ENCODE data around the gene ZSCAN32.

Gene ZSCAN32

GRCh38 chr16:3388325-3388724 lies 12.5 kb downstream of the ZSCAN32 start:
- peaks cover 42% of the 10 kb centered on the region for H3K36me3 Mint-ChIP-seq (ENCODE audit: insufficient read depth)
- no peak overlapping the region for H3K4me3 Mint-ChIP-seq
- ATAC-seq (replicated peaks) (no peak), DNase-seq (no peak)
- peaks cover 4 to 19% of the 10 kb centered on the region in 2 donors for H3K4me1 Mint-ChIP-seq (ENCODE audit: low read depth in 2 of 2)
- peaks cover 14 to 30% of the 10 kb centered on the region in 2 donors for H3K9me3 Mint-ChIP-seq
- H3K27ac Mint-ChIP-seq = no peak overlapping the region
- H3K27me3 Mint-ChIP-seq = no peaks in the 10 kb centered on the region

DNA sequence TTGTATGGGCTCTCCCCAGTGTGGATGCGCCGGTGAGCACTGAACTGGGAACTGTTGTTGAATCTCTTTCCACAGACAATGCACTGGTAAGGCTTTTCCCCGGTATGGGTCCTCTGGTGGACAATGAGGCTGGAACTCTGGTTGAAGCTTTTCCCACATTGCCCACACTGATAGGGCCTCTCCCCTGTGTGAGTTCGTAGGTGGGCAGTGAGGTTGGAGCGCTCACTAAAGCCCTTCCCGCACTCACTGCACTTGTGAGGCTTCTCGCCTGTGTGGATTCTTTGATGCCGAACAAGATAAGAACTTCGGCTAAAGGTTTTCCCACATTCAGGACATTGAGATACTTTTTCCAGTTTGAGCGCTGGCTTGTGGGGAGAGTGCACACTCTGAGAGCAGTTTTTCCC lies 17.8 kb downstream of the ZSCAN32 start:
- DNase-seq (no peak), ATAC-seq (replicated peaks) (no peak)
- Mint-ChIP-seq H3K27me3 (no peaks in the 10 kb centered on the region), H3K36me3 (ENCODE audit: insufficient read depth) (peaks cover 26% of the 10 kb centered on the region), H3K27ac (no peak overlapping the region), H3K4me3 (no peak overlapping the region), H3K4me1 (ENCODE audit: low read depth in 2 of 2) (peaks cover under 1 to 1% of the 10 kb centered on the region in 2 donors), H3K9me3 (peaks cover 20 to 33% of the 10 kb centered on the region in 2 donors)

- Mint-ChIP-seq H3K9me3 (peaks cover 22 to 46% of the 10 kb centered on the region in 2 donors), H3K36me3 (ENCODE audit: insufficient read depth) (no peaks in the 10 kb centered on the region), H3K27ac (no peak overlapping the region), H3K4me1 (ENCODE audit: low read depth in 2 of 2) (no peaks in the 10 kb centered on the region), H3K27me3 (no peaks in the 10 kb centered on the region), H3K4me3 (no peak overlapping the region)
- no peak for ATAC-seq (replicated peaks)
- no peak for DNase-seq
Observed at GRCh38 chr16:3377917-3378316, 22.9 kb downstream of the ZSCAN32 start.

- Mint-ChIP-seq H3K4me1 (ENCODE audit: low read depth in 2 of 2) (no peaks in the 10 kb centered on the region), H3K4me3 (no peak overlapping the region), H3K27me3 (no peaks in the 10 kb centered on the region), H3K9me3 (peaks cover 18 to 37% of the 10 kb centered on the region in 2 donors), H3K36me3 (ENCODE audit: insufficient read depth) (no peaks in the 10 kb centered on the region), H3K27ac (no peak overlapping the region)
- ATAC-seq (replicated peaks) (no peak), DNase-seq (no peak)
Observed at GRCh38 chr16:3375680-3376079, 25.1 kb downstream of the ZSCAN32 start.

- no peak for DNase-seq
- no peaks in the 10 kb centered on the region for H3K27me3 Mint-ChIP-seq
- no peak overlapping the region for H3K27ac Mint-ChIP-seq
- H3K4me1 Mint-ChIP-seq (ENCODE audit: low read depth in 2 of 2) = no peaks in the 10 kb centered on the region
- no peak for ATAC-seq (replicated peaks)
- peaks cover 9% of the 10 kb centered on the region for H3K36me3 Mint-ChIP-seq (ENCODE audit: insufficient read depth)
- peaks cover 1 to 6% of the 10 kb centered on the region in 2 donors for H3K9me3 Mint-ChIP-seq
- no peak overlapping the region for H3K4me3 Mint-ChIP-seq
Observed at GRCh38 chr16:3369073-3369472, 31.7 kb downstream of the ZSCAN32 start.

DNA sequence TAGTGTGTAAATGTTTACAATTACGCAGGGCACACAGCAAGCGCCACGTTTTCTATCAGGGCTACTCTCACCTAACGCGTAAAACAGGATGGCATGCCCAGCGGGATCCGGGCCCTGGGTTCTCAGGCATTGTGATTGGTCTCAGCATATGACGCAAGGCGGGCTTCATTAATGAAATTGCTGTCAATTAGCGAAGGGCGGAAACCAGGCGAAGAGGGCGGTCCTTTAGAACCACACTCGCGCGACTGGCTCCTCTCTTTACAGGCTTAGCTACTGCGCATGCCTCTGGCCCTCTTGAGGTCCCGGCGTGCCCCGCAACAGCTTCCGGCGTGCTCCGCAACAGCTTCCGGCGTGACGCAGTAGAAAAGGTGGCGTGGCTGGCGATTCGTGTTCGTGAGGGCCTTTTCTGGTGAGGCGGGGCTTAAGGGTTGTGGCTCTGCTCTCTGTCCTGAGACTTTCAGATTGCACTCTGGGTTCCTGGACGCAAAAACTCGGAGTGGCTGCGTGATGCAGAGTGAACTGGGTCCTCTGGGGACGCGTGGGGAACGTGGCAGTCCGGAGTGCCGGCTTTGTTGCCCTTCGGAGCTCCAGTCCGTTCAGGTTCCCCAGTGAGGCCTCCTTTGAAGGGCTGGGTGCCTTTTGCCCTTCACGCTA lies 35.9 kb downstream of the ZSCAN32 start:
- peaks cover 9% of the 10 kb centered on the region for H3K36me3 Mint-ChIP-seq (ENCODE audit: insufficient read depth)
- peak overlapping the region; percentile 70 to 72 for H3K4me3 Mint-ChIP-seq
- H3K9me3 Mint-ChIP-seq = peaks cover 2 to 9% of the 10 kb centered on the region in 2 donors
- peak; percentile 63 to 75 (median 65) for DNase-seq
- H3K27ac Mint-ChIP-seq = peak overlapping the region; percentile 58 to 63
- ATAC-seq (replicated peaks) = peak; percentile 94
- H3K4me1 Mint-ChIP-seq (ENCODE audit: low read depth in 2 of 2) = no peaks in the 10 kb centered on the region
- H3K27me3 Mint-ChIP-seq = peaks cover 18 to 22% of the 10 kb centered on the region in 2 donors

GRCh38 chr16:3363793-3364192 lies 37.0 kb downstream of the ZSCAN32 start:
- DNase-seq = no peak
- no peak for ATAC-seq (replicated peaks)
- H3K36me3 Mint-ChIP-seq (ENCODE audit: insufficient read depth) = peaks cover 9% of the 10 kb centered on the region
- H3K9me3 Mint-ChIP-seq = peaks cover 2 to 11% of the 10 kb centered on the region in 2 donors
- H3K4me3 Mint-ChIP-seq = peak overlapping the region in 1 of 2 donors; percentile 27
- H3K27ac Mint-ChIP-seq = no peak overlapping the region
- no peaks in the 10 kb centered on the region for H3K4me1 Mint-ChIP-seq (ENCODE audit: low read depth in 2 of 2)
- H3K27me3 Mint-ChIP-seq = peaks cover 24 to 32% of the 10 kb centered on the region in 2 donors

DNA sequence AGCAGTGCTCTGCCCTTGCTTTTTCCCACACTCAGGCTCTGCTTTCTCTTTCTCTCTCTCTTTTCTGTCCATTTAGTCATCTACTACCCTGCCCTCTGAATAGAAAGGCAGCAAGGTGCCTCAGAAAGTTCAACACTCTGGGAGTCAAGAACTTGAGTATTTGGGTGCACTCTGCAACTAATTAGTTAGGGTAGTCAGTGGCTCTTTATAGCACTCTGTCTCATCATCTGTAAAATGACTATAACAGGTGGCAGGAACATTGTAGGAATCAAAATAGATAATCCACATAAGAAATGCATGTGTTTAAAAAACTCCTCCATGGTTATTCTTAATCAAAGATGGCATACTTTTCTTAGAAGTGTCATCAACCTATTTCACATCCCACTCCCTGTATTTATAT lies 37.9 kb downstream of the ZSCAN32 start:
- Mint-ChIP-seq H3K4me1 (ENCODE audit: low read depth in 2 of 2) (no peaks in the 10 kb centered on the region), H3K4me3 (no peak overlapping the region), H3K36me3 (ENCODE audit: insufficient read depth) (peaks cover 9% of the 10 kb centered on the region), H3K9me3 (peaks cover 2 to 11% of the 10 kb centered on the region in 2 donors), H3K27me3 (peaks cover 24 to 34% of the 10 kb centered on the region in 2 donors), H3K27ac (no peak overlapping the region)
- no peak for DNase-seq
- ATAC-seq (replicated peaks) = no peak

GRCh38 chr16:3358871-3359270 lies 41.9 kb downstream of the ZSCAN32 start:
- DNase-seq (no peak), ATAC-seq (replicated peaks) (no peak)
- H3K9me3 Mint-ChIP-seq = peaks cover 2 to 11% of the 10 kb centered on the region in 2 donors
- no peaks in the 10 kb centered on the region for H3K4me1 Mint-ChIP-seq (ENCODE audit: low read depth in 2 of 2)
- H3K4me3 Mint-ChIP-seq = no peak overlapping the region
- H3K27ac Mint-ChIP-seq = no peak overlapping the region
- no peaks in the 10 kb centered on the region for H3K36me3 Mint-ChIP-seq (ENCODE audit: insufficient read depth)
- H3K27me3 Mint-ChIP-seq = peaks cover 40 to 50% of the 10 kb centered on the region in 2 donors

GRCh38 chr16:3356118-3356517 lies 44.7 kb downstream of the ZSCAN32 start:
- Mint-ChIP-seq H3K27ac (peak overlapping the region in 1 of 2 donors; percentile 23), H3K27me3 (peaks cover 34 to 40% of the 10 kb centered on the region in 2 donors), H3K9me3 (peaks cover 2 to 11% of the 10 kb centered on the region in 2 donors), H3K36me3 (ENCODE audit: insufficient read depth) (no peaks in the 10 kb centered on the region), H3K4me1 (ENCODE audit: low read depth in 2 of 2) (no peaks in the 10 kb centered on the region), H3K4me3 (no peak overlapping the region)
- DNase-seq (no peak), ATAC-seq (replicated peaks) (no peak)

GRCh38 chr16:3355589-3355988 lies 45.2 kb downstream of the ZSCAN32 start, which contains the start of gene OR2C1:
Gene OR2C1, plus strand, starts transcription at chr16:3355889. Its CDS starts 52 bp downstream, at chr16:3355941.
- peak within 1 kb of the TSS in 1 of 2 donors; percentile 23 for H3K27ac Mint-ChIP-seq
- peaks cover 0 to 8% of the 10 kb centered on the region in 2 donors for H3K9me3 Mint-ChIP-seq
- peaks cover 28 to 34% of the 10 kb centered on the region in 2 donors for H3K27me3 Mint-ChIP-seq
- H3K4me3 Mint-ChIP-seq = no peak within 1 kb of the TSS
- no peaks in the 10 kb centered on the region for H3K36me3 Mint-ChIP-seq (ENCODE audit: insufficient read depth)
- no peak for ATAC-seq (replicated peaks)
- no peak for DNase-seq
- H3K4me1 Mint-ChIP-seq (ENCODE audit: low read depth in 2 of 2) = no peaks in the 10 kb centered on the region

GRCh38 chr16:3349175-3349574 lies 51.6 kb downstream of the ZSCAN32 start:
- H3K36me3 Mint-ChIP-seq (ENCODE audit: insufficient read depth) = peaks cover 4% of the 10 kb centered on the region
- H3K9me3 Mint-ChIP-seq = no peaks in the 10 kb centered on the region
- H3K27me3 Mint-ChIP-seq = peaks cover 0 to 10% of the 10 kb centered on the region in 2 donors
- H3K4me1 Mint-ChIP-seq (ENCODE audit: low read depth in 2 of 2) = no peaks in the 10 kb centered on the region
- no peak overlapping the region for H3K27ac Mint-ChIP-seq
- H3K4me3 Mint-ChIP-seq = no peak overlapping the region
- no peak for ATAC-seq (replicated peaks)
- no peak for DNase-seq

DNA sequence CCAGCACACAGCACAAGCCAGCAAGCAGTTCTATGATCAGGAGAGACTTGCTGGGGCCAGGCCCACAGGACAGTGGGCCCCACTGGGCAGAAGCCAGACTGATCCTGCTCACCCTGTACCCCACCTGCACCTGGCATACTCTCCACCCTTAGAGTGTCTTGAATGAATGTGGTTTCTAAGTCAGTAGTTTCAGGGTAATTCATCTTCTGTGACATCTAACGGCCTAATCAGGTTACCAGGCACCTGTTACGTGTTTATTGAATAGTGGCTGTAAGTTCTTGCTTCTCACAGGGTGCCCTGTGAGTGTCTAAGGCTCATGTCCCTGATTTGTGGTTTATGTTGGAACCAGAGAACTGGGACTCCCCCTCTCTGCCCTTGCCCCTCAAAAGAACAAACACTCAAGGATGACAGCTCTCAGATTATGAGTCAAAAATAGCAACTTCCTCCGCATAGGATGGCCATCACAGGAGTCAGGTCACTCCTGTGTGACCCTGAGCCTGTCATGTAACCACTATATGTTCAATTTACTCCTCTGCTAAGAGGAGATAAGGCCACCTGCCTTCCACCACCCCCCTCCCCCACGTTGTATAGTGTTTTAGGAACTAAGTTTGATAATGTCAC lies 52.1 kb downstream of the ZSCAN32 start:
- no peak overlapping the region for H3K4me3 Mint-ChIP-seq
- peaks cover 4% of the 10 kb centered on the region for H3K36me3 Mint-ChIP-seq (ENCODE audit: insufficient read depth)
- ATAC-seq (replicated peaks) = no peak
- H3K4me1 Mint-ChIP-seq (ENCODE audit: low read depth in 2 of 2) = no peaks in the 10 kb centered on the region
- H3K27ac Mint-ChIP-seq = no peak overlapping the region
- H3K27me3 Mint-ChIP-seq = peaks cover 0 to 10% of the 10 kb centered on the region in 2 donors
- no peaks in the 10 kb centered on the region for H3K9me3 Mint-ChIP-seq
- no peak for DNase-seq

DNA sequence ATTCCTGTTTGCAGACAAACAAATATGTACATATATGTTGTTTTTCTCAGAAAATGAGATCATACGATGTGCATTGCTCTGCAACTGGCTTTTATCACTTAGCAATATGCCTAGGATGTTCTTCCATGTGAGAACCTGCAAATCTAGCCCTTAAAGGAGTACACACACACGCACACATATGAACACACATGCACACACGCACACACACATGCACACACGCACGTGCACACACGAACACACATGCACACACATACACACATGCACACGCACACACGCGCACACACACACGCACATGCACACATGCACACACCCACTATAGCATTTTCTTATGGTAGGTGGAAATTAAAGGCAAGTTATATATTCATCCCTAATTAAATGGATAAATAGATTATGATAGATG lies 53.2 kb downstream of the ZSCAN32 start:
- Mint-ChIP-seq H3K36me3 (ENCODE audit: insufficient read depth) (peaks cover 4% of the 10 kb centered on the region), H3K4me3 (no peak overlapping the region)
- DNase-seq = no peak

More for the DNA sequence above, 53.2 kb downstream of the ZSCAN32 start:
- no peak overlapping the region for H3K27ac Mint-ChIP-seq
- no peak for ATAC-seq (replicated peaks)
- H3K27me3 Mint-ChIP-seq = peaks cover 0 to 10% of the 10 kb centered on the region in 2 donors
- H3K9me3 Mint-ChIP-seq = no peaks in the 10 kb centered on the region
- no peaks in the 10 kb centered on the region for H3K4me1 Mint-ChIP-seq (ENCODE audit: low read depth in 2 of 2)

Data from effector memory CD8-positive, alpha-beta T cell (primary cell).